Smooth muscle cell of the brain vasculature (primary cell): Measurements from ENCODE around the gene CSTB.

Experiments
- DNase-seq: peaks from one replicate; pipeline ENCODE4 v3.0.0-alpha.2; 2012; ENCODE audit warnings: low read depth, low spot score

The CSTB gene

GRCh38 chr21:43790010-43790524 lies 14.0 kb upstream of the CSTB start:
- no peak for DNase-seq

GRCh38 chr21:43789276-43790009 lies 13.3 kb upstream of the CSTB start, which contains the start of gene RRP1:
Gene RRP1, plus strand, starts transcription at chr21:43789577. Its CDS starts 53 bp downstream, at chr21:43789630.
- DNase-seq = peak; percentile 69

GRCh38 chr21:43786807-43787440 lies 10.8 kb upstream of the CSTB start:
- DNase-seq = no peak

- DNase-seq = no peak
Observed at GRCh38 chr21:43786300-43786806, 10.2 kb upstream of the CSTB start.

GRCh38 chr21:43785134-43785533 lies 9.0 kb upstream of the CSTB start:
- DNase-seq = no peak

GRCh38 chr21:43783098-43783700 lies 7.1 kb upstream of the CSTB start:
- DNase-seq = no peak

GRCh38 chr21:43782431-43783097 lies 6.5 kb upstream of the CSTB start:
- no peak for DNase-seq

- DNase-seq = no peak
Observed at GRCh38 chr21:43781846-43782245, 5.7 kb upstream of the CSTB start.

- no peak for DNase-seq
Observed at GRCh38 chr21:43779660-43780059, 3.6 kb upstream of the CSTB start.

- no peak for DNase-seq
Observed at GRCh38 chr21:43778469-43779335, 2.6 kb upstream of the CSTB start.

GRCh38 chr21:43777953-43778352 lies 1.8 kb upstream of the CSTB start:
- no peak for DNase-seq

- DNase-seq = no peak
Observed at GRCh38 chr21:43775190-43775589, 918 bp downstream of the CSTB start.

- no peak for DNase-seq
Observed at GRCh38 chr21:43774163-43774562, 1.9 kb downstream of the CSTB start.

- DNase-seq = no peak
Observed at GRCh38 chr21:43772425-43772821, 3.7 kb downstream of the CSTB start.

GRCh38 chr21:43771698-43772424 lies 4.2 kb downstream of the CSTB start:
- DNase-seq = no peak

GRCh38 chr21:43771199-43771675 lies 4.9 kb downstream of the CSTB start:
- no peak for DNase-seq

- DNase-seq = no peak
Observed at GRCh38 chr21:43770066-43770655, 5.9 kb downstream of the CSTB start.

GRCh38 chr21:43769325-43769958 lies 6.7 kb downstream of the CSTB start:
- no peak for DNase-seq

- DNase-seq = no peak
Observed at GRCh38 chr21:43768868-43769167, 7.3 kb downstream of the CSTB start.
